Colonic mucosa (tissue), 4 donors: ENCODE data around the gene MAPK1. TPM values are rescaled to one million over a fixed set of nuclear protein-coding genes. Genes with fewer than 3 reads are reported as not detected.
"Not testable (repeated sequence)": the region's sequence is repeated elsewhere in the genome, so short reads cannot be mapped to it uniquely, and the experiment has no call there.

ENCODE experiments used
- DNase-seq: peaks from one replicate; pipeline ENCODE4 v3.0.0-alpha.2; 2020
- H3K27ac ChIP-seq: fragments of 200-600 bp; one replicate; pipeline ENCODE4 v1.8.0; 2021
- H3K27me3 ChIP-seq: fragments of 200-600 bp; one replicate; pipeline ENCODE4 v1.8.0; 2021
- H3K36me3 ChIP-seq: fragments of 200-600 bp; one replicate; pipeline ENCODE4 v1.8.0; 2021
- H3K4me1 ChIP-seq: fragments of 200-600 bp; one replicate; pipeline ENCODE4 v1.8.0; 2021; ENCODE audit warnings: mild to moderate bottlenecking
- H3K4me3 ChIP-seq: fragments of 200-600 bp; one replicate; pipeline ENCODE4 v1.8.0; 2021
- H3K9ac ChIP-seq, 2 donors: one replicate each; pipeline ENCODE4 v1.7.0; 2013; ENCODE audit warnings: control low read depth in 2 of 2, low read depth in 2 of 2, low read length in 2 of 2
- H3K9me3 ChIP-seq: fragments of 200-600 bp; one replicate; pipeline ENCODE4 v1.8.0; 2021
- intact Hi-C: fragments of 100-400 bp; cut with DNase I; formaldehyde crosslinking; loops from one replicate; pipeline ENCODE4 v1.14.1; 2022
- total RNA-seq, 2 donors: library from RNA; stranded (reverse); fragmentation: NEBNext Ultra II Directional in 1 of 2; extraction: Animal tissue kit (Norgen Biotek cat#: 25700) in 1 of 2; gene quantifications; one replicate each; pipeline ENCODE4 v1.2.1, GENCODE V29; 2021
- TF ChIP-seq, protein P1 (sequence below): fragments of 200-600 bp; IDR thresholded peaks from one replicate; pipeline ENCODE4 v1.8.0; 2022; ENCODE audit warnings: antibody characterized with exemption, mild to moderate bottlenecking
- donor health status: healthy.
- donor health status: DM: no; HTN: no; CAD: no.
- donor health status: DM: no; HTN: no; CAD: no.

Gene MAPK1
- total RNA-seq, result 100 to 1,000 TPM; 140 to 147 TPM

DNA sequence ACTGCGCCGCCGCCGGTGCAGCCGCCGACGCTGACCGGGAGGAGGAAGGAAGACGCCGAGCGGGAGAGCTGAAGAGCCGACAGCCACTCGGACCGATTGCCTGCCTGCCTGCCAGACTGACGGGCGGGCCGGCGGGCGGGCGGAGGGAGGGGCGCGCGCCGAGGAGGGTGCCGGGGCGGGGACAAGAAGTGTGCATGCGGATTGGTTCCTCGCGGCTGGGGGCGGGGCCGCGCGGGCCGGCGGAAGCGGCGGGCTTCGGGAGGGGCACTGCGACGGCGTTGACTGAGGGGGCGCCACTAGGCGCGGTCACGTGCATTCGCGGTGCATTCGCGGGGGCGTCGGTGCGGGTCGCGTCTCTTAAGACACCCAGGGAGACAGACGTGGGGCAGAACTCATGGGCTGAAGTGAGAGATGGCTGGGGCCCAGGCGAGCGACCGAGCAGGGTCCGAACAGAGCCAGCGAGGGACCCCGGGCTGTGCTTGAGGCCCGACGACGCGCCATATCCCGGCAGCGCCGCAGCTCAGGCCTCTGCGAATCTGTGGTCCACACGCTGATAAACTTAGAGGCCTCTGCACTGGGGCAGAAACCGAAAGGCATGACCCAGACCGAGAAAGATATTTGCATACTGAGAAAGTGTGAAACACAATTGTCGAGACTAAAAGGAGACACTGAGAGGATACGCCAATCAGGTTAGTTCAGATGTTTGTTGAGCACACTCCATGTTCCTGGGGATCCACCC lies at the start of gene MAPK1:
MAPK1 (minus strand) TSS at position 118 of the 739 bp plus-strand sequence. CDS start 205 bp downstream, outside the sequence.
- Histone ChIP-seq H3K9me3 (no peaks in the 10 kb centered on the region), H3K4me3 (peak within 1 kb of the TSS; percentile 57), H3K9ac (peak within 1 kb of the TSS; percentile 78 to 93), H3K4me1 (peaks cover 6% of the 10 kb centered on the region), H3K27me3 (no peaks in the 10 kb centered on the region), H3K27ac (peak within 1 kb of the TSS; percentile 80), H3K36me3 (no peaks in the 10 kb centered on the region)
- peak; percentile 95 for DNase-seq
- TF ChIP-seq, protein P1, sequence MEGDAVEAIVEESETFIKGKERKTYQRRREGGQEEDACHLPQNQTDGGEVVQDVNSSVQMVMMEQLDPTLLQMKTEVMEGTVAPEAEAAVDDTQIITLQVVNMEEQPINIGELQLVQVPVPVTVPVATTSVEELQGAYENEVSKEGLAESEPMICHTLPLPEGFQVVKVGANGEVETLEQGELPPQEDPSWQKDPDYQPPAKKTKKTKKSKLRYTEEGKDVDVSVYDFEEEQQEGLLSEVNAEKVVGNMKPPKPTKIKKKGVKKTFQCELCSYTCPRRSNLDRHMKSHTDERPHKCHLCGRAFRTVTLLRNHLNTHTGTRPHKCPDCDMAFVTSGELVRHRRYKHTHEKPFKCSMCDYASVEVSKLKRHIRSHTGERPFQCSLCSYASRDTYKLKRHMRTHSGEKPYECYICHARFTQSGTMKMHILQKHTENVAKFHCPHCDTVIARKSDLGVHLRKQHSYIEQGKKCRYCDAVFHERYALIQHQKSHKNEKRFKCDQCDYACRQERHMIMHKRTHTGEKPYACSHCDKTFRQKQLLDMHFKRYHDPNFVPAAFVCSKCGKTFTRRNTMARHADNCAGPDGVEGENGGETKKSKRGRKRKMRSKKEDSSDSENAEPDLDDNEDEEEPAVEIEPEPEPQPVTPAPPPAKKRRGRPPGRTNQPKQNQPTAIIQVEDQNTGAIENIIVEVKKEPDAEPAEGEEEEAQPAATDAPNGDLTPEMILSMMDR, result peak; percentile 21
- intact Hi-C loops, result no loop called here

GRCh38 chr22:21916309-21916918 lies 49.0 kb upstream of the MAPK1 start:
- no peaks in the 10 kb centered on the region for H3K9me3 ChIP-seq
- no peak for DNase-seq
- TF ChIP-seq, protein P1, result no peak
- H3K9ac ChIP-seq, result no peak overlapping the region
- no peaks in the 10 kb centered on the region for H3K27me3 ChIP-seq
- intact Hi-C loops, result no loop called here
- no peak overlapping the region for H3K27ac ChIP-seq
- no peaks in the 10 kb centered on the region for H3K4me1 ChIP-seq
- no peaks in the 10 kb centered on the region for H3K36me3 ChIP-seq
- H3K4me3 ChIP-seq, result no peak overlapping the region

GRCh38 chr22:21915624-21916308 lies 48.3 kb upstream of the MAPK1 start:
- Histone ChIP-seq H3K4me1 (no peaks in the 10 kb centered on the region), H3K4me3 (no peak overlapping the region), H3K27me3 (no peaks in the 10 kb centered on the region), H3K36me3 (no peaks in the 10 kb centered on the region), H3K27ac (no peak overlapping the region), H3K9me3 (no peaks in the 10 kb centered on the region), H3K9ac (no peak overlapping the region)
- DNase-seq, result no peak
- TF ChIP-seq, protein P1, result no peak
- intact Hi-C loops, result no loop called here

DNA sequence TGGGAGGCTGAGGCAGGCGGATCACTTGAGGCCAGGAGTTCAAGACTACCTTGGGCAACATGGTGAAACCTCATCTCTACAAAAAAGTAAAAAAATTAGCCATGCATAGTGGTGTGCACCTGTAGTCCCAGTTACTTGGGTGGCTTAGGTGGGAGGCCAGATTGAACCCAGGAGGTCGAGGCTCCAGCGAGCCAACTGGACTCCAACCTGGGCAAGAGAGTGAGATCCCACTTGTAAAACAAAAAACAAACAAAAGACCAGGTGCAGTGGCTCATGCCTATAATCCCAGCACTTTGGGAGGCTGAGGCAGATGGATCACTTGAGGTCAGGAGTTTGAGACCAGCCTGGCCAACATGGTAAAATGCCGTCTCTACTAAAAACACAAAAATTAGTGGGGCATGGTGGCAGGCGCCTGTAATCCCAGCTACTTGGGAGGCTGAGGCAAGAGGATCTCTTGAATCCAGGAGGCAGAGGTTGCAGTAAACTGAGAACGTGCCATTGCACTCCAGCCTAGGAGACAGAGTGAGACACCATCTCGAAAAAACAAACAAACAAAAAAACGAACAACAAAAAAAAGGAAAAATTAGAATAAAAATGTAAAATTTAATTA lies 46.7 kb upstream of the MAPK1 start:
- H3K27me3 ChIP-seq, DNase-seq, H3K9me3 ChIP-seq, H3K4me1 ChIP-seq, H3K27ac ChIP-seq, H3K9ac ChIP-seq, intact Hi-C loops, H3K36me3 ChIP-seq, H3K4me3 ChIP-seq: not testable (repeated sequence)

GRCh38 chr22:21910367-21910766 lies 42.9 kb upstream of the MAPK1 start:
- H3K4me3 ChIP-seq, H3K4me1 ChIP-seq, H3K9me3 ChIP-seq, H3K27me3 ChIP-seq, DNase-seq, H3K36me3 ChIP-seq, H3K27ac ChIP-seq, intact Hi-C loops, H3K9ac ChIP-seq: not testable (repeated sequence)

- no peaks in the 10 kb centered on the region for H3K36me3 ChIP-seq
- no peak for DNase-seq
- no peak overlapping the region for H3K9ac ChIP-seq
- no peak overlapping the region for H3K27ac ChIP-seq
- H3K4me1 ChIP-seq, result no peaks in the 10 kb centered on the region
- H3K9me3 ChIP-seq, result no peaks in the 10 kb centered on the region
- H3K27me3 ChIP-seq, result no peaks in the 10 kb centered on the region
- intact Hi-C loops, result no loop called here
- no peak overlapping the region for H3K4me3 ChIP-seq
- TF ChIP-seq, protein P1, result no peak
These were observed 42.4 kb upstream of the MAPK1 start for GRCh38 chr22:21909871-21910270.
